Spleen (tissue), 3 donors: ENCODE data around the gene SYT17.

ENCODE experiments used
- POLR2A ChIP-seq, 3 donors: fragments of 450-650 bp; IDR thresholded peaks; one replicate each; pipeline ENCODE4 v1.5.1; 2017; ENCODE audit warnings: antibody characterized with exemption in 3 of 3, mild to moderate bottlenecking in 1 of 3
- POLR2AphosphoS5 ChIP-seq, 3 donors: sonication (generic); formaldehyde crosslinking; IDR thresholded peaks; one replicate each; pipeline ENCODE4 v1.5.1; 2017; ENCODE audit warnings: antibody characterized with exemption in 3 of 3

DNA sequence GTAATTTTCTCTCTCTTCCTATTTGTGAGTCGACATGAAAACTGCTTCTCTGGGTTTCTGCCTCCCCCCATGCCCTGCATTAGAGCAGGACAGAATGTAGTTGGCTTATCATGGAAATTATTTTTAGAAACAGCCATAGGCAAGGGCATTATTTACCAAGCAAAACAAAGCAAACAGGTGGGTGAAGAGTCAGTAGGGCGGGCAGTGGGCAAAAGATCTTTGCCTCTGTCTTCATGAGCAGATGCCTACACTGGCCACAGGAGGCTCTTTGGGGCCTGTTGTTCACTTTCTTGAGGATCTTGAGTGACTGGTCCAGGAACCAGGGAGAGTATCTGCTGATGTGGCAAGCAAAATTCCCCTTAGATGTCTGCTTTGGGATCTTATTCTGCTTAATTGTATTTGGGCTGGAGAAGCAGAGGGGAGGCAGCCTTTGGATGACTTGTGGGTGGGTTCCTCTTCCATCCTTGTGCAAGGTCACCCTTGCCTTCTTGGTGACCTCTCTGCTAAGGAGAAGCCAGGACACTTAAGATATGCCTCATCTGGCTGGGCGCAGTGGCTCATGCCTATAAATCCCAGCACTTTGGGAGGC, 75.0 kb downstream of the SYT17 start:
- no peak for TF ChIP-seq POLR2AphosphoS5 (IDR thresholded peaks at IDR 0.05)
- no peak for TF ChIP-seq POLR2A (IDR thresholded peaks at IDR 0.05)
